Measurements from ENCODE around the gene VTCN1.

The VTCN1 gene

DNA sequence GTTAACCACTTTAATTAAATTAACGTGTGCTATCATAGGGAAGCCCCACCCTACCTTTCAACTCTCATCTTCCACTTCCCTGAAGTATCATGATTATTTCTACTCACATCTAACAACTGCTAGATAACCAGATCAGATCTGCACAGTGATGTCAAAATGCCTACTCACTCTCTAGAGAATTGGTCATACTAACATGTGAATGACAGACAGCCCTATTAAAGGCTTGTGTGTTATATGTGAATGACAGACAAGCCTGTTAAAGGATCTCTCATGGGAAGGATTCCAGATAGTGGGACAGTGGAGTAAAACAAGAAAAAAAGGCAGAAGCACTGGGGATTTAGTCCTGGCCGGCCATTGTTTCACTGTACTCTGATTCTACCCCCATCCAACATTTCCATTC is 12.6 kb downstream of the VTCN1 start:
- in situ Hi-C loops (cut with HindIII; ENCODE audit: low sequenced_read_pairs) = no loop called here
- H3K4me3 ChIP-seq (ENCODE audit: low read depth, low read length) = no peak overlapping the region
- no peak for TF ChIP-seq CTCF (IDR thresholded peaks at IDR 0.05; ENCODE audit: low read depth, low read length)
- no peak for DNase-seq (ENCODE audit: low read depth, low spot score)

- TF ChIP-seq CTCF (IDR thresholded peaks at IDR 0.05; ENCODE audit: low read depth, low read length) = no peak
These were observed 21.0 kb downstream of the VTCN1 start for GRCh38 chr1:117189726-117190125.

GRCh38 chr1:117188816-117189437 is 21.8 kb downstream of the VTCN1 start:
- H3K4me3 ChIP-seq (ENCODE audit: low read depth, low read length) = no peak overlapping the region
- no peak for DNase-seq (ENCODE audit: low read depth, low spot score)
- in situ Hi-C loops (cut with HindIII; ENCODE audit: low sequenced_read_pairs) = no loop called here
- no peak for TF ChIP-seq CTCF (IDR thresholded peaks at IDR 0.05; ENCODE audit: low read depth, low read length)

More at GRCh38 chr1:117189726-117190125, 21.0 kb downstream of the VTCN1 start:
- no peak for DNase-seq (ENCODE audit: low read depth, low spot score)
- in situ Hi-C loops (cut with HindIII; ENCODE audit: low sequenced_read_pairs) = no loop called here
- no peak overlapping the region for H3K4me3 ChIP-seq (ENCODE audit: low read depth, low read length)

DNA sequence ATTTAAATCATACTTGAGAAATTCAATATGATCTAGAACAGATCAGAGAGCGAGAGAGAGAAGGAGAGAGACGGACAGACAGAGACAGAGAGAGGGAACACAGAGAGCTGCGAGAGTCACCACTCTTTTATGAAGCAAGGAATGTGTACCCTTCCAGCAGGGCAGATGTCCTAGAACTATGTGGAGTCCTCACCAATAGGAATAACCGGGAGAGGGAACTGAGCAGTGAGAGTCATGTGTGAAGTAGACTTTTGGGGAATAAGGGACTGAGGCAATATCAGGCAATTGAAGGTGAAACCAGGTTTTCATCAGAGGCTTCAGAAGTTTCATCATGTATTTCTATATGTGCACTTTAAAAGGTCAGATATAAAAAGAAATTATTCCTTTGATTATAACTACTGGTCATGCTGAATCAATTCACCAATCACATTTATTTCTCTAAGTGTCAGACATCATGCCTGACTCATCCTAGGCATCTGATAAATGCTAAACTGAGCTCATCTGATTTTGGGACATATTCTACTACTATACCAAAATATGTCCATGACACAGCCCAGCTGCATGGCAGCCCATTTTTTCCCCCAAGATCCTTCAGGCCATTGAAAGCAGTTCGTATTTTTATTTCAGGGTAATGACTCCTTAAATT is 22.4 kb downstream of the VTCN1 start:
- in situ Hi-C loops (cut with HindIII; ENCODE audit: low sequenced_read_pairs) = no loop called here
- H3K4me3 ChIP-seq (ENCODE audit: low read depth, low read length) = no peak overlapping the region
- no peak for DNase-seq (ENCODE audit: low read depth, low spot score)
- TF ChIP-seq CTCF (IDR thresholded peaks at IDR 0.05; ENCODE audit: low read depth, low read length) = no peak

GRCh38 chr1:117183112-117183511 is 27.6 kb downstream of the VTCN1 start:
- no peak overlapping the region for H3K4me3 ChIP-seq (ENCODE audit: low read depth, low read length)
- in situ Hi-C loops (cut with HindIII; ENCODE audit: low sequenced_read_pairs) = no loop called here
- DNase-seq (ENCODE audit: low read depth, low spot score) = no peak
- TF ChIP-seq CTCF (IDR thresholded peaks at IDR 0.05; ENCODE audit: low read depth, low read length) = no peak

- DNase-seq (ENCODE audit: low read depth, low spot score) = no peak
- TF ChIP-seq CTCF (IDR thresholded peaks at IDR 0.05; ENCODE audit: low read depth, low read length) = no peak
- H3K4me3 ChIP-seq (ENCODE audit: low read depth, low read length) = no peak overlapping the region
- in situ Hi-C loops (cut with HindIII; ENCODE audit: low sequenced_read_pairs) = no loop called here
These were observed 28.4 kb downstream of the VTCN1 start for GRCh38 chr1:117182319-117182718.
